A549 (cell line): Measurements from ENCODE around the gene DDX10.

Experiments
- CTCF ChIP-seq: fragments of >200 bp; sonication (Bioruptor Twin); formaldehyde crosslinking; IDR thresholded peaks from 3 replicates; pipeline ENCODE4 v1.5.1; 2016
- FOSB ChIP-seq: fragments of 250-450 bp; sonication (Bioruptor Pico); IDR thresholded peaks from 2 replicates; pipeline ENCODE4 v1.5.0; 2020; ENCODE audit warnings: mild to moderate bottlenecking, moderate library complexity
- PBX3 ChIP-seq: IDR thresholded peaks from 2 replicates; pipeline ENCODE4 v1.6.1; 2012
- POLR2AphosphoS2 ChIP-seq: conservative IDR thresholded peaks from 2 replicates; pipeline ENCODE4 v1.6.1; 2012; ENCODE audit warnings: low read length, improper control_type of control experiment, inconsistent platforms
- RCOR1 ChIP-seq: fragments of 150-350 bp; IDR thresholded peaks from 2 replicates; pipeline ENCODE4 v1.6.1; 2014; ENCODE audit warnings: antibody characterized with exemption, low read length, low read depth
- ZNF302 ChIP-seq: fragments of 250-450 bp; sonication (Bioruptor Pico); IDR thresholded peaks from 2 replicates; pipeline ENCODE4 v1.9.0; 2021; ENCODE audit warnings: inconsistent platforms, mild to moderate bottlenecking, moderate library complexity

GRCh38 chr11:108752297-108752751, 87.5 kb downstream of the DDX10 start:
- TF ChIP-seq CTCF (no peak), PBX3 (no peak), POLR2AphosphoS2 (no peak), RCOR1 (no peak), ZNF302 (no peak), FOSB (CRISPR knock-in tag) (no peak)
